SK-N-SH (cell line): ENCODE results near the gene HSPA14. TPM values are rescaled to one million over a fixed set of nuclear protein-coding genes. Genes with fewer than 3 reads are reported as not detected.

ENCODE experiments used
- CTCF ChIA-PET: fragments of 300-600, 350-600 bp; formaldehyde crosslinking; extraction: SDS; loops from one replicate; lab custom pipeline; 2021; lab: Yijun Ruan, JAX
- POLR2A ChIA-PET: fragments of 350-600 bp; sonication (Branson Sonifier 250); formaldehyde crosslinking; extraction: SDS; loops from one replicate; lab custom pipeline; 2020; ENCODE audit warnings: antibody characterized with exemption, inconsistent platforms; lab: Yijun Ruan, JAX
- DNase-seq: peaks from one replicate; pipeline ENCODE4 v3.0.0; 2012
- H2AFZ ChIP-seq: fragments of 200-600 bp; sonication (generic); 2 replicates; pipeline ENCODE4 v1.8.1; 2016; ENCODE audit warnings: antibody characterized with exemption, mild to moderate bottlenecking, low read depth
- H3F3A ChIP-seq: fragments of 200-600 bp; sonication (generic); replicated peaks from 2 replicates; pipeline ENCODE3; 2016; ENCODE audit warnings: antibody characterized with exemption, mild to moderate bottlenecking; ENCODE audit not compliant: insufficient read depth
- H3K27ac ChIP-seq, 2 experiments: fragments of 200-500 bp in 1 of 2; fragments of 200-600 bp in 1 of 2; sonication (Bioruptor generic) in 1 of 2; sonication (generic), shearing (Covaris generic) in 1 of 2; 2 replicates each; pipeline versions ENCODE4 v1.5.1 to v1.6.1; 2014 to 2016; ENCODE audit warnings: low read depth in 2 of 2, inconsistent platforms in 1 of 2, low read length in 1 of 2, mild to moderate bottlenecking in 1 of 2, mixed read lengths in 1 of 2
- H3K27me3 ChIP-seq: fragments of 200-600 bp; sonication (generic), shearing (Covaris generic); 2 replicates; pipeline ENCODE4 v1.6.1; 2016; ENCODE audit warnings: mixed run types; ENCODE audit not compliant: insufficient read depth
- H3K36me3 ChIP-seq, 2 experiments: fragments of 200-500 bp in 1 of 2; fragments of 200-600 bp in 1 of 2; sonication (Bioruptor generic) in 1 of 2; sonication (generic) in 1 of 2; replicated peaks in 1 of 2; 2 replicates each; pipeline versions ENCODE3 to v1.5.1; 2014 to 2016; ENCODE audit warnings: low read length in 1 of 2, mild to moderate bottlenecking in 1 of 2; ENCODE audit not compliant: insufficient read depth in 2 of 2, control insufficient read depth in 1 of 2
- H3K4me1 ChIP-seq, 2 experiments: fragments of 200-500 bp in 1 of 2; fragments of 200-600 bp in 1 of 2; sonication (Bioruptor generic) in 1 of 2; sonication (generic), shearing (Covaris generic) in 1 of 2; 2 replicates each; pipeline versions ENCODE4 v1.5.1 to v1.6.1; 2014 to 2016; ENCODE audit warnings: low read depth in 1 of 2, low read length in 1 of 2, mixed run types in 1 of 2; ENCODE audit not compliant: insufficient read depth in 2 of 2, control insufficient read depth in 1 of 2
- H3K4me2 ChIP-seq: fragments of 200-600 bp; sonication (generic), shearing (Covaris generic); 2 replicates; pipeline ENCODE4 v1.6.1; 2017; ENCODE audit warnings: mixed run types
- H3K4me3 ChIP-seq, 2 experiments: fragments of 200-500 bp in 1 of 2; fragments of 200-600 bp in 1 of 2; sonication (Bioruptor generic) in 1 of 2; sonication (generic), shearing (Covaris generic) in 1 of 2; 2 replicates each; pipeline versions ENCODE4 v1.5.1 to v1.8.1; 2014 to 2016; ENCODE audit warnings: low read depth in 2 of 2, inconsistent platforms in 1 of 2, low read length in 1 of 2, mild to moderate bottlenecking in 1 of 2, mixed read lengths in 1 of 2, moderate library complexity in 1 of 2
- H3K79me2 ChIP-seq: fragments of 200-600 bp; sonication (generic); 2 replicates; pipeline ENCODE4 v1.8.1; 2017; ENCODE audit warnings: mild to moderate bottlenecking; ENCODE audit not compliant: insufficient read depth
- H3K9ac ChIP-seq: fragments of 200-600 bp; sonication (generic); 2 replicates; pipeline ENCODE4 v1.6.1; 2017; ENCODE audit warnings: mixed run types
- H3K9me2 ChIP-seq: fragments of 200-600 bp; sonication (generic); 2 replicates; pipeline ENCODE4 v1.6.1; 2017; ENCODE audit warnings: mixed run types
- H3K9me3 ChIP-seq: fragments of 200-600 bp; sonication (generic); 2 replicates; pipeline ENCODE4 v1.6.1; 2017; ENCODE audit warnings: mixed run types, mild to moderate bottlenecking, moderate library complexity
- H4K20me1 ChIP-seq: fragments of 200-600 bp; sonication (generic); 2 replicates; pipeline ENCODE4 v1.6.1; 2017; ENCODE audit warnings: mild to moderate bottlenecking, mixed run types; ENCODE audit not compliant: insufficient read depth
- EP300 ChIP-seq, 2 experiments: IDR thresholded peaks; 2 replicates each; pipeline versions ENCODE4 v1.4.0 to v1.6.1; 2012; ENCODE audit warnings: borderline replicate concordance in 1 of 2, low read depth in 1 of 2, low read length in 1 of 2
- EZH2phosphoT487 ChIP-seq: fragments of 200-600 bp; sonication (generic); IDR thresholded peaks from 2 replicates; pipeline ENCODE4 v1.6.1; 2017; ENCODE audit warnings: low read depth, mixed run types, mild to moderate bottlenecking, antibody characterized with exemption, moderate library complexity, borderline replicate concordance
- MEF2A ChIP-seq: IDR thresholded peaks from 2 replicates; pipeline ENCODE4 v1.4.0; 2012; ENCODE audit warnings: low read depth, borderline replicate concordance
- NFIC ChIP-seq: IDR thresholded peaks from 2 replicates; pipeline ENCODE4 v1.4.0; 2012; ENCODE audit warnings: borderline replicate concordance
- REST ChIP-seq: IDR thresholded peaks from 2 replicates; pipeline ENCODE4 v1.6.1; 2012; ENCODE audit warnings: mild to moderate bottlenecking, low read depth, low read length, moderate library complexity
- RXRA ChIP-seq: IDR thresholded peaks from 2 replicates; pipeline ENCODE4 v1.4.0; 2012; ENCODE audit warnings: low read depth, mild to moderate bottlenecking, borderline replicate concordance
- TAF1 ChIP-seq: IDR thresholded peaks from 2 replicates; pipeline ENCODE4 v1.6.1; 2012; ENCODE audit warnings: low read depth, mild to moderate bottlenecking, low read length, moderate library complexity, borderline replicate concordance
- TCF12 ChIP-seq: IDR thresholded peaks from 2 replicates; pipeline ENCODE4 v1.4.0; 2012
- WGBS: methylation state at CpG from one replicate; pipeline ENCODE4 v1.1.6; 2017; ENCODE audit warnings: low lambda C conversion rate; 5-methylcytosine and 5-hydroxymethylcytosine counted together
- polyA plus RNA-seq, 3 experiments: library from polyadenylated mRNA; depleted of rRNA; stranded (reverse); fragments of >200 nt; gene quantifications; 2 replicates each; pipeline ENCODE4 v1.2.3, GENCODE V29; 2012
- TF ChIP-seq, protein P1 (sequence below): IDR thresholded peaks from 2 replicates; pipeline ENCODE4 v1.4.0; 2012; ENCODE audit warnings: low read depth, borderline replicate concordance

Gene HSPA14
- polyA plus RNA-seq, 1 of the 3 experiments (the other 2 are of a cell fraction), result 8.8 TPM

- Histone ChIP-seq H3K9ac (peak overlapping the region; percentile 90; the same call in 1 of the 2 replicates), H3K9me3 (no peaks in the 10 kb centered on the region)
- TF ChIP-seq EZH2phosphoT487 (no peak), EP300 (IDR thresholded peaks at IDR 0.05; ENCODE audit: borderline replicate concordance in 1 of 2, low read depth in 1 of 2, low read length in 1 of 2) (no peak), TAF1 (no peak), RXRA (no peak), TCF12 (no peak), MEF2A (no peak)
- TF ChIP-seq, protein P1, sequence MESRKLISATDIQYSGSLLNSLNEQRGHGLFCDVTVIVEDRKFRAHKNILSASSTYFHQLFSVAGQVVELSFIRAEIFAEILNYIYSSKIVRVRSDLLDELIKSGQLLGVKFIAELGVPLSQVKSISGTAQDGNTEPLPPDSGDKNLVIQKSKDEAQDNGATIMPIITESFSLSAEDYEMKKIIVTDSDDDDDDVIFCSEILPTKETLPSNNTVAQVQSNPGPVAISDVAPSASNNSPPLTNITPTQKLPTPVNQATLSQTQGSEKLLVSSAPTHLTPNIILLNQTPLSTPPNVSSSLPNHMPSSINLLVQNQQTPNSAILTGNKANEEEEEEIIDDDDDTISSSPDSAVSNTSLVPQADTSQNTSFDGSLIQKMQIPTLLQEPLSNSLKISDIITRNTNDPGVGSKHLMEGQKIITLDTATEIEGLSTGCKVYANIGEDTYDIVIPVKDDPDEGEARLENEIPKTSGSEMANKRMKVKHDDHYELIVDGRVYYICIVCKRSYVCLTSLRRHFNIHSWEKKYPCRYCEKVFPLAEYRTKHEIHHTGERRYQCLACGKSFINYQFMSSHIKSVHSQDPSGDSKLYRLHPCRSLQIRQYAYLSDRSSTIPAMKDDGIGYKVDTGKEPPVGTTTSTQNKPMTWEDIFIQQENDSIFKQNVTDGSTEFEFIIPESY, result no peak
- TF ChIP-seq, all 33 proteins: peak for 0
- Histone ChIP-seq H3K9me2 (no peaks in the 10 kb centered on the region), H3K4me3 (peak overlapping the region; percentile 88 to 97), H3K27me3 (no peaks in the 10 kb centered on the region), H4K20me1 (no peaks in the 10 kb centered on the region), H2AFZ (0 out of 2 replicates have a peak overlapping the region, but pooled peaks have one; percentile 2), H3K27ac (no peak overlapping the region), H3K79me2 (peaks cover 88% of the 10 kb centered on the region), H3K4me2 (peak overlapping the region; percentile 80), H3K4me1 (peaks cover 18 to 19% of the 10 kb centered on the region in 2 experiments; a peak in 3 of 4 replicates), H3K36me3 (peaks cover 0 to 18% of the 10 kb centered on the region in 2 experiments), H3F3A (no peaks in the 10 kb centered on the region)
- 3% methylated on average over 5 of the region's 5 CpGs for WGBS
- POLR2A ChIA-PET, result no interaction called here
- peak; percentile 25 for DNase-seq
- CTCF ChIA-PET, result interaction anchor here (0.8 to 1.9 kb wide), 2 partner anchors 10 to 327 kb away, joined by 3 to 10 read pairs; no protein-coding TSS in a partner anchor
Measured at GRCh38 chr10:14879928-14880193, 41.8 kb downstream of the HSPA14 start.

DNA sequence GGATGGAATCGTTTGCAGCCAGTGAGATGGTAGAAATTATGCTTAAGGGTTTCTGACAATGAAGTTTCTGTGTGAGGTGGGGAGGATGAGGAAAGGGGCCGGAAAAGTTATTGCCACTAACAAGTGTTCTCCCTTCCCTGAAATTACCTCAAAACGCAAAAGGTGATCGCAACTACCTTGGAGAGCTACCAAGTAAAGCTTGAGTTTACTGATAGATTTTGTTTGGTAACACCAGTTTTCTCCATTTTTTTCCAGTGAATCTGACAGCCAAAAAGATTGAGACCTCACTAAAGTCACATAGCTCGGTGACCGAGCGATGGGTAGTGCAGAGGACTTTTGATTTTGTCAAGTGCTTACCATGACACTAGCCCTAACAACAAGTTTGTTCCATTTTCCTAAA is 42.1 kb downstream of the HSPA14 start:
- no peak for DNase-seq
- Histone ChIP-seq H3K4me3 (peak overlapping the region; percentile 88 to 97), H3K9me2 (no peaks in the 10 kb centered on the region), H3K79me2 (peaks cover 88% of the 10 kb centered on the region), H3K9ac (peak overlapping the region; percentile 90; the same call in 1 of the 2 replicates), H3K27me3 (no peaks in the 10 kb centered on the region), H3K4me1 (peaks cover 18 to 19% of the 10 kb centered on the region in 2 experiments; a peak in 3 of 4 replicates), H3K9me3 (no peaks in the 10 kb centered on the region), H2AFZ (0 out of 2 replicates have a peak overlapping the region, but pooled peaks have one; percentile 2), H3K4me2 (peak overlapping the region; percentile 80), H3K27ac (no peak overlapping the region), H3F3A (no peaks in the 10 kb centered on the region), H4K20me1 (no peaks in the 10 kb centered on the region), H3K36me3 (peaks cover 0 to 21% of the 10 kb centered on the region in 2 experiments)
- no peak for TF ChIP-seq NFIC
- TF ChIP-seq REST, result peak; percentile 89
- CTCF ChIA-PET, result interaction anchor here (0.8 to 1.9 kb wide), 4 partner anchors 9 to 327 kb away, joined by 3 to 10 read pairs (median 4); no protein-coding TSS in a partner anchor
- WGBS, result 50% methylated on average over 7 of the region's 7 CpGs
- POLR2A ChIA-PET, result no interaction called here
